GM21423 (cell line): ENCODE measurements around the gene ZFP64.

Source experiments
- ATAC-seq: cut with Tn5 transposase; IDR thresholded peaks from one replicate; pipeline ENCODE4 v1.9.1; 2021; ENCODE audit warnings: mild to moderate bottlenecking, moderate library complexity; ENCODE audit not compliant: unreplicated experiment

ZFP64 gene

GRCh38 chr20:52105442-52106422, 85.8 kb downstream of the ZFP64 start:
- no peak for ATAC-seq

GRCh38 chr20:52104546-52105441, 86.8 kb downstream of the ZFP64 start:
- no peak for ATAC-seq

- ATAC-seq, result no peak
Measured at GRCh38 chr20:52103913-52104545, 87.5 kb downstream of the ZFP64 start.

GRCh38 chr20:52103335-52103912, 88.2 kb downstream of the ZFP64 start:
- ATAC-seq, result no peak

- ATAC-seq, result no peak
Measured at GRCh38 chr20:52102559-52102958, 89.0 kb downstream of the ZFP64 start.

- no peak for ATAC-seq
Measured at GRCh38 chr20:52102126-52102525, 89.5 kb downstream of the ZFP64 start.
